Kidney (tissue), 14 donors: Measurements from ENCODE around the gene NTRK3. TPM values are rescaled to one million over a fixed set of nuclear protein-coding genes. Genes with fewer than 3 reads are reported as not detected.

Experiments used
- DNase-seq, 5 donors: peaks; one replicate each; pipeline ENCODE4 v3.0.0-alpha.2; 2013 to 2020
- FAIRE-seq: peaks from 2 replicates; lab custom pipeline; 2012; peaks lifted over from hg19 to GRCh38; lab: Jason Lieb, UNC
- H3K27ac ChIP-seq, 2 donors: one replicate each; pipeline ENCODE4 v1.7.0; 2013; ENCODE audit warnings: low read depth in 2 of 2, low read length in 2 of 2, inconsistent platforms in 1 of 2
- H3K27me3 ChIP-seq: one replicate; pipeline ENCODE4 v1.7.1; 2013; ENCODE audit warnings: low read length, inconsistent platforms; ENCODE audit not compliant: control insufficient read depth, insufficient read depth
- H3K36me3 ChIP-seq, 3 donors: one replicate each; pipeline versions ENCODE4 v1.7.0 to v1.7.1; 2013; ENCODE audit warnings: low read length in 3 of 3, control low read depth in 1 of 3, inconsistent platforms in 1 of 3; ENCODE audit not compliant: insufficient read depth in 3 of 3, control insufficient read depth in 2 of 3
- H3K4me1 ChIP-seq, 3 donors: one replicate each; pipeline versions ENCODE4 v1.7.0 to v1.7.1; 2013; ENCODE audit warnings: low read length in 3 of 3, inconsistent platforms in 1 of 3, low read depth in 1 of 3; ENCODE audit not compliant: control insufficient read depth in 2 of 3, insufficient read depth in 2 of 3
- H3K4me3 ChIP-seq, 3 donors: one replicate each; pipeline versions ENCODE4 v1.7.0 to v1.8.1; 2013; ENCODE audit warnings: low read length in 3 of 3, control low read depth in 1 of 3, inconsistent platforms in 1 of 3
- H3K9ac ChIP-seq, 3 donors: one replicate each; pipeline versions ENCODE4 v1.7.0 to v1.7.1; 2013; ENCODE audit warnings: low read length in 3 of 3, control low read depth in 1 of 3, inconsistent platforms in 1 of 3
- H3K9me3 ChIP-seq, 3 donors: one replicate each; pipeline versions ENCODE4 v1.7.0 to v1.7.1; 2013; ENCODE audit warnings: low read length in 3 of 3, control low read depth in 1 of 3, inconsistent platforms in 1 of 3; ENCODE audit not compliant: control insufficient read depth in 2 of 3, insufficient read depth in 1 of 3
- CTCF ChIP-seq: IDR thresholded peaks from 3 replicates; pipeline ENCODE4 v1.5.1; 2012; ENCODE audit warnings: mild to moderate bottlenecking, moderate library complexity, borderline replicate concordance; ENCODE audit not compliant: insufficient read depth; ENCODE audit errors: extremely low read depth
- intact Hi-C: fragments of 100-400 bp; cut with DNase I; formaldehyde crosslinking; loops from one replicate; pipeline ENCODE4 v1.11.1; 2022
- polyA plus RNA-seq: library from polyadenylated mRNA; stranded (reverse); fragments of 350-450 nt; fragmentation: Illumina TruSeq; extraction: RNeasy Lipid Tissue Mini Kit (QIAGEN cat#74804); gene quantifications from one replicate; pipeline ENCODE4 v1.2.3, GENCODE V29; 2014; ENCODE audit warnings: low read depth, low replicate concordance; ENCODE audit not compliant: insufficient read depth
- total RNA-seq: library from RNA; stranded (reverse); fragmentation: NEBNext Ultra II Directional; extraction: Animal tissue kit (Norgen Biotek cat#: 25700); gene quantifications from one replicate; pipeline ENCODE4 v1.2.1, GENCODE V29; 2021
- donor health status: control.
- donor health status: control.
- donor health status: control.
- donor health status: control.
- donor health status: control.
- donor health status: DM: yes; HTN: yes; CAD: no.
- donor health status: Normal renal cell carcinoma (clear cell type).

Gene NTRK3
- total and polyA plus RNA-seq, 2 donors from 2014 or later = 8.9 to 25.5 TPM

GRCh38 chr15:88126695-88127431 lies 129.7 kb downstream of the NTRK3 start:
- intact Hi-C loops = no loop called here
- H3K36me3 ChIP-seq = no peaks in the 10 kb centered on the region
- H3K27me3 ChIP-seq = no peaks in the 10 kb centered on the region
- TF ChIP-seq CTCF = no peak
- no peak overlapping the region for H3K4me3 ChIP-seq
- FAIRE-seq (no peak), DNase-seq (no peak)
- no peaks in the 10 kb centered on the region for H3K4me1 ChIP-seq
- H3K27ac ChIP-seq = no peak overlapping the region
- no peaks in the 10 kb centered on the region for H3K9me3 ChIP-seq
- no peak overlapping the region for H3K9ac ChIP-seq

- FAIRE-seq (no peak), DNase-seq (no peak)
- Histone ChIP-seq H3K36me3 (no peaks in the 10 kb centered on the region), H3K9ac (no peak overlapping the region), H3K4me1 (no peaks in the 10 kb centered on the region), H3K27ac (no peak overlapping the region), H3K4me3 (no peak overlapping the region), H3K27me3 (no peaks in the 10 kb centered on the region), H3K9me3 (no peaks in the 10 kb centered on the region)
- intact Hi-C loops = no loop called here
- no peak for TF ChIP-seq CTCF
Observed at GRCh38 chr15:88125576-88125975, 131.0 kb downstream of the NTRK3 start.

GRCh38 chr15:88124199-88124598 lies 132.3 kb downstream of the NTRK3 start:
- intact Hi-C loops = no loop called here
- Histone ChIP-seq H3K27ac (no peak overlapping the region), H3K36me3 (no peaks in the 10 kb centered on the region), H3K27me3 (no peaks in the 10 kb centered on the region), H3K4me3 (no peak overlapping the region), H3K9ac (no peak overlapping the region), H3K4me1 (no peaks in the 10 kb centered on the region), H3K9me3 (no peaks in the 10 kb centered on the region)
- no peak for FAIRE-seq
- DNase-seq = no peak
- no peak for TF ChIP-seq CTCF
